ENCODE results near the gene AGMO.

DNA sequence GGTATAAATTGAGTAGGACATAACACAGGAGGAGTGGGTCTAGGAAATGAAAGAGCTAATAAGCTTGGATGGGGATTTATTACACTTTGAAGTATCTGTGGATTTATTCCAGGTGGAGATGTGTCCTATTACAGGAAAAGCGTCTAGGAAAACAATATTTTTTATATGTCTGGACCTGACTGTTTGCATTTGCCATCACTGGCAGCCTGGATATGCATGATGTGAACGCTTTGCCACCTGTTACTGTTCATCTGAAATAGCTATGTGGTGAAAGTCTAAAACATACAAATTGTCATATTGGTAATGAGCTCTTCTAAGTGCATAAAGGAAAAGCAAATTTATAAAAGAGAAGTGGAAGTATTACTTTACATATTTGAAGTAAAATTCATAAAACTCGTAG is 31.6 kb upstream of the AGMO start:
- TF ChIP-seq CTCF (conservative IDR thresholded peaks at IDR 0.05) = no peak
- no peak for TF ChIP-seq ZFX (IDR thresholded peaks at IDR 0.05)
